OCI-LY3 (cell line): ENCODE data around the gene PLD4.
A peak's percentile ranks its signal among the peaks of the same experiment; 100 is the strongest.

Experiments used
- H2AFZ ChIP-seq: fragments of 200-600, 300-600 bp; shearing (Covaris generic); 2 replicates; pipeline ENCODE4 v1.6.0; 2014; ENCODE audit warnings: antibody characterized with exemption, low read depth, low read length
- H3K27ac ChIP-seq: fragments of 200-600, 300-600 bp; sonication (generic); 2 replicates; pipeline ENCODE4 v1.5.1; 2014; ENCODE audit warnings: mild to moderate bottlenecking, low read length, moderate library complexity, mixed read lengths
- H3K27me3 ChIP-seq: fragments of 200-600, 300-600 bp; sonication (generic); 2 replicates; pipeline ENCODE4 v1.6.1; 2014; ENCODE audit warnings: low read depth, low read length, mixed read lengths
- H3K36me3 ChIP-seq: fragments of 200-600, 300-600 bp; sonication (generic); replicated peaks from 2 replicates; pipeline ENCODE3; 2014; ENCODE audit warnings: low read depth, low read length, mixed read lengths
- H3K4me1 ChIP-seq: fragments of 300-600, 200-600 bp; sonication (generic); 2 replicates; pipeline ENCODE4 v1.6.1; 2014; ENCODE audit warnings: low read length, mixed read lengths
- H3K4me2 ChIP-seq: fragments of 200-600, 300-600 bp; sonication (generic); 2 replicates; pipeline ENCODE4 v1.6.1; 2014; ENCODE audit warnings: low read length, mixed read lengths
- H3K4me3 ChIP-seq: fragments of 300-600, 200-600 bp; sonication (generic); 2 replicates; pipeline ENCODE4 v1.5.1; 2014; ENCODE audit warnings: antibody characterized with exemption, mild to moderate bottlenecking, low read length, moderate library complexity
- H3K79me2 ChIP-seq: fragments of 300-600, 200-600 bp; shearing (Covaris generic); 2 replicates; pipeline ENCODE4 v1.6.1; 2014; ENCODE audit warnings: mild to moderate bottlenecking, low read length, mixed read lengths
- H3K9ac ChIP-seq: fragments of 300-600, 200-600 bp; shearing (Covaris generic); 2 replicates; pipeline ENCODE4 v1.6.0; 2014; ENCODE audit warnings: mild to moderate bottlenecking, low read length, moderate library complexity
- H3K9me3 ChIP-seq: fragments of 200-600, 300-600 bp; shearing (Covaris generic); 2 replicates; pipeline ENCODE4 v1.6.1; 2014; ENCODE audit warnings: low read length, mixed read lengths; ENCODE audit not compliant: insufficient read depth
- H4K20me1 ChIP-seq: fragments of 200-600, 300-600 bp; sonication (generic); 2 replicates; pipeline ENCODE4 v1.6.1; 2016; ENCODE audit warnings: low read length, mixed read lengths; ENCODE audit not compliant: insufficient read depth
- EZH2phosphoT487 ChIP-seq: fragments of 200-600 bp; shearing (Covaris generic); IDR thresholded peaks from 2 replicates; pipeline ENCODE4 v1.6.1; 2018; ENCODE audit warnings: antibody characterized with exemption, mixed run types, low read depth
- TF ChIP-seq, protein P1 (sequence below): fragments of 200-600, 300-600 bp; sonication (generic); IDR thresholded peaks from 2 replicates; pipeline ENCODE4 v1.5.1; 2014; ENCODE audit warnings: antibody characterized with exemption, low read length, low read depth

The PLD4 gene

DNA sequence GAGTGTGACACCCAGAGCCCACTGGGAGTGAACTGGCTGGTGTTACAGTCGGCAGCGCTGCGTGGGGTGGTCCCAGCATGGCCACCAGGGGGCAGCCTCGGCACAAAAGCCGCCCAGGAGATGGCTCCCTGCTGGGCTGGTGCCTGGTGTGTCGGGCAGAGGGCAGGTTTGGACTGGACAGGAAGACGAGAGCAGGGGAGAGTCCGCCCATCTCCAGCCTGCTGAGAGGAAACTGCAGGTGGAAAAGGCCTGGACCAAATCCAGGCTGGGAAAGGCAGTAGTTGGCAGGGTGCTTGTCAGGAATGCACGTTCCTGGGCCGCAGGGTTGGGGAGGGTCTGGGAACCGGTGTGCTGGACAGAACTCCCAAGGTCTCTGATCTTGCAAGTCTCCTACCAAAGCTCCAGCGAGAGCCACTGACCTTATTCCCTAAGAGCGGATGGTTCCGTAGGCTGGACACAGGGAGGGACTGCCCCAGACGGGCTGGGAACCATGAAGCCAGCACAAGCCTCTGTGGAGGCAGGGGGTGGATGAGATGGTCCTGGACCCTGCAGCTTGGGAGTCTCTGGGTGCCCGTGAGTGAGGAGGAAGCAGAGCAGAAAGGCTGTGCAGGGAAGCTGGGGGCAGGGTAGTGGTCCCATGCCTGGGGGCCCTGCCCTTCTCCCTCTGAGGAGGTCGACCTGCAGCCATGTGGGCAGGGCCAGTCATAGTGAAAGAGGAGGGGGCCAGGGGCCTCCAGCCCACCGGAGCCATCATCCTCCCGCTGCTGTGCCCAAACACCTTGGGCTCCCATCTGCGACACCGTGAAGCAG, 51.7 kb downstream of the PLD4 start:
- no peak for TF ChIP-seq EZH2phosphoT487
- TF ChIP-seq, protein P1, sequence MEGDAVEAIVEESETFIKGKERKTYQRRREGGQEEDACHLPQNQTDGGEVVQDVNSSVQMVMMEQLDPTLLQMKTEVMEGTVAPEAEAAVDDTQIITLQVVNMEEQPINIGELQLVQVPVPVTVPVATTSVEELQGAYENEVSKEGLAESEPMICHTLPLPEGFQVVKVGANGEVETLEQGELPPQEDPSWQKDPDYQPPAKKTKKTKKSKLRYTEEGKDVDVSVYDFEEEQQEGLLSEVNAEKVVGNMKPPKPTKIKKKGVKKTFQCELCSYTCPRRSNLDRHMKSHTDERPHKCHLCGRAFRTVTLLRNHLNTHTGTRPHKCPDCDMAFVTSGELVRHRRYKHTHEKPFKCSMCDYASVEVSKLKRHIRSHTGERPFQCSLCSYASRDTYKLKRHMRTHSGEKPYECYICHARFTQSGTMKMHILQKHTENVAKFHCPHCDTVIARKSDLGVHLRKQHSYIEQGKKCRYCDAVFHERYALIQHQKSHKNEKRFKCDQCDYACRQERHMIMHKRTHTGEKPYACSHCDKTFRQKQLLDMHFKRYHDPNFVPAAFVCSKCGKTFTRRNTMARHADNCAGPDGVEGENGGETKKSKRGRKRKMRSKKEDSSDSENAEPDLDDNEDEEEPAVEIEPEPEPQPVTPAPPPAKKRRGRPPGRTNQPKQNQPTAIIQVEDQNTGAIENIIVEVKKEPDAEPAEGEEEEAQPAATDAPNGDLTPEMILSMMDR = peak; percentile 64
- Histone ChIP-seq H3K36me3 (no peaks in the 10 kb centered on the region), H3K9ac (peak overlapping the region; percentile 25; the same call in 1 of the 2 replicates), H2AFZ (no peak overlapping the region), H3K27me3 (no peaks in the 10 kb centered on the region), H3K79me2 (no peaks in the 10 kb centered on the region), H4K20me1 (no peaks in the 10 kb centered on the region), H3K9me3 (no peaks in the 10 kb centered on the region), H3K27ac (no peak overlapping the region), H3K4me1 (peaks cover 2% of the 10 kb centered on the region; the same call in 1 of the 2 replicates), H3K4me3 (peak overlapping the region; percentile 54), H3K4me2 (peak overlapping the region; percentile 58)

DNA sequence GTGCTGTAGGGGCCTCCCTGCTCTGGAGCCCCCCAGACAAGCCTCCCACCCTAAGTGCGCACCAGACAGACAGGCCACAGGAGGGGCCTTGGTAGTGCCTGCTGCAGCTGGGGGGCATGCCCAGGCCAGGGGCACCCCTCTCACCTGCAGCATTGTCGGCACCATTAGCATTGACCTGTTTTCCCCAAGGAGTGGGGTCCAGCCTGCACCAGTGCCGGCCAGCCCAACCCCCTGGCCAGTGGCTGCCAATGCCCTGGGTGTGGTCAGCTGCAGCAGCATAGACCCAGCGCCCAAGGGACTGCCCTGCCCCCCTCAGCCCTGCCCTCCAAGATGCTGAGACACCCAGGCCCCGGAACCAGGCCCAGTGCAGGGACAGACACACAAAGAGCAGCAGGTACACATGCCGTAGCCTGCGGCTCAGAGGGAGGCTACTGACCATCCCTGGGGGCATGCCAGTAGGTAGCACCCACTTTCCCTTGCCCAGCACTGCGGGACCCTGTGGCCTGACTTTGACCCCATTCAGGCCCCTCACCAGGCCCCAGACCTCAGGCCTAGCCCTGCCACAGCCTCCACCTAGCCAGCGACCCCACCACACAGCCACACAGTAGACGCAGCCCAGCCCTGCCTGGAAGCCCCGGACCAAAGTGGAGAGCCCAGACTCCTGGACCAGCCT, 52.5 kb downstream of the PLD4 start:
- Histone ChIP-seq H3K27ac (no peak overlapping the region), H3K4me1 (peaks cover 2% of the 10 kb centered on the region; the same call in 1 of the 2 replicates)

DNA sequence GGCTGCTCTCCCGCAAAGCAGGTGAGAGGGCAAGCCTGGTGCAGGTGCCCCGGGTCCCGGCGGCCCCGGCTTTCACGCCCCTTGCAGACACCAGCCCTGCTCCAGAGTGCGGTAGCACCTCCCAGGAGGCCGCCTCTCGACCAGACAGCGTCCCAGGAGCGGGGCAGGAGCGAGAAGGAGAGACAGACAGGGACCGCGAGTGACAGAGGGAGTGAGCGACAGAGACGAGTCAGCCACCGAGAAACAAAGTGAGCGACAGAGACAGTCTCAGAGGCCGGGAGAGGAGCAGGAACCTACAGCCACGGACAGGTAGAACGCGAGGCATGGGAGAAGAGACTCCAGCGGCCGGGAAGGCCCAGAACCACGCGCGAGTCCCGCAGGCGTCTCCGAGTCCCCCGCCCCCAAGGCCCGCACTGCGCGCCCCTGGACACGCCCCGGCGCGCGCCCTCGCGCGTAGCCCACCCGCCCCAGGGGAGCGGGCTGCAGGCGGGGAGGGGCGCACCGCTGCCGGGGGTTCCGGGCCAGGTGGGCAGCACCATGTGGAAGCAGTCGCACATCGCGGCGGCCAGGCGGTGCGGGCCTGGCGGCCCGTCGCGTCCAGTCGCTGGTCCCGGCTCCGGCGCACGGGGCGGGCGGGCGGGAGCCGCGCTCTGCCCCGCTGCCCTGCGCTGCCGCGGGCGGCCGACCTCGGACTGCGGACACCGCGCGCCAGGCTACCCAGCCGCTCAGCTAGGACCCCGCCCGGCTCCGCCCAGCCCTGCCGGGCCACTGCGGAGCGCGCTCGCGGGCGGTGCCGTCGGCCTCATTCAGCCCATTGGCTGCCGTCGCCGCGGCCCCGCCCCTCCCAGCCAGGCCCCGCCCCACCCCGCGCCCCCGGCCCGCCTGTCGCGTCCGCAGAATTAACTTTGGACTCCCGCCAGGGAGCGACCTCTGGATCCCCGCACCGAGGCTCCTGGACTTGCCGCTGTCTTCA, 53.3 kb downstream of the PLD4 start, which contains the start of gene AHNAK2:
AHNAK2 (minus strand) TSS at position 694 of the 973 bp plus-strand sequence; CDS start at position 557, 137 bp downstream.
- no peaks in the 10 kb centered on the region for H4K20me1 ChIP-seq
- H3K36me3 ChIP-seq = no peaks in the 10 kb centered on the region
- no peaks in the 10 kb centered on the region for H3K79me2 ChIP-seq
- no peak within 1 kb of the TSS for H3K4me3 ChIP-seq
- no peak within 1 kb of the TSS for H3K4me2 ChIP-seq
- H3K9me3 ChIP-seq = no peaks in the 10 kb centered on the region
- no peak within 1 kb of the TSS for H3K9ac ChIP-seq
- H3K27ac ChIP-seq = no peak within 1 kb of the TSS
- peaks cover 8% of the 10 kb centered on the region; the same call in 1 of the 2 replicates for H3K4me1 ChIP-seq
- H3K27me3 ChIP-seq = no peaks in the 10 kb centered on the region
- H2AFZ ChIP-seq = no peak within 1 kb of the TSS
- TF ChIP-seq, protein P1 = no peak
- no peak for TF ChIP-seq EZH2phosphoT487

More for the DNA sequence above, 52.5 kb downstream of the PLD4 start:
- Histone ChIP-seq H2AFZ (no peak overlapping the region), H3K36me3 (no peaks in the 10 kb centered on the region), H3K9me3 (no peaks in the 10 kb centered on the region), H3K27me3 (no peaks in the 10 kb centered on the region), H3K4me2 (no peak overlapping the region), H4K20me1 (no peaks in the 10 kb centered on the region), H3K9ac (no peak overlapping the region), H3K4me3 (no peak overlapping the region), H3K79me2 (no peaks in the 10 kb centered on the region)
- TF ChIP-seq, protein P1 = no peak
